PC-3 (cell line): Measurements from ENCODE around the gene RPS6KC1.
"Not testable (repeated sequence)": the region's sequence is repeated elsewhere in the genome, so short reads cannot be mapped to it uniquely, and the experiment has no call there.

Experiments
- CTCF ChIP-seq: fragments of 300-600 bp; sonication (generic); conservative IDR thresholded peaks from 2 replicates; pipeline ENCODE4 v1.5.1; 2017; ENCODE audit warnings: antibody characterized with exemption, low read depth, mild to moderate bottlenecking, low read length
- EZH2phosphoT487 ChIP-seq: fragments of 300-600 bp; sonication (generic); IDR thresholded peaks from 2 replicates; pipeline ENCODE4 v1.6.1; 2018; ENCODE audit warnings: mild to moderate bottlenecking, antibody characterized with exemption, low read length, borderline replicate concordance

GRCh38 chr1:213027024-213027423, 24.0 kb upstream of the RPS6KC1 start:
- not testable (repeated sequence) for TF ChIP-seq CTCF, EZH2phosphoT487
